ENCODE data around the gene CDK18. TPM values are rescaled to one million over a fixed set of nuclear protein-coding genes. Genes with fewer than 3 reads are reported as not detected.

CDK18 gene
- total RNA-seq, 1 donor from 2014 or later: 27.0 TPM

GRCh38 chr1:205561501-205562203 is 57.2 kb downstream of the CDK18 start:
- no peak for DNase-seq (ENCODE audit: extremely low spot score in 2 of 2)
- TF ChIP-seq POLR2AphosphoS5 (IDR thresholded peaks at IDR 0.05; ENCODE audit: insufficient read depth in 1 of 2, low read depth in 1 of 2) (no peak), POLR2A (IDR thresholded peaks at IDR 0.05) (no peak), CTCF (IDR thresholded peaks at IDR 0.05) (no peak)
- intact Hi-C loops (cut with DNase I): no loop called here
- Histone ChIP-seq H3K36me3 (no peaks in the 10 kb centered on the region), H3K4me1 (peaks cover 4% of the 10 kb centered on the region), H3K27me3 (no peaks in the 10 kb centered on the region), H3K9me3 (no peaks in the 10 kb centered on the region), H3K4me3 (no peak overlapping the region), H3K27ac (no peak overlapping the region)

- H3K36me3 ChIP-seq: no peaks in the 10 kb centered on the region
- peaks cover 9% of the 10 kb centered on the region for H3K4me1 ChIP-seq
- no peak overlapping the region for H3K4me3 ChIP-seq
- no peaks in the 10 kb centered on the region for H3K27me3 ChIP-seq
- intact Hi-C loops (cut with DNase I): no loop called here
- no peak overlapping the region for H3K27ac ChIP-seq
- peak in 1 of 2 donors; percentile 46 for DNase-seq (ENCODE audit: extremely low spot score in 2 of 2)
- H3K9me3 ChIP-seq: no peaks in the 10 kb centered on the region
- no peak for TF ChIP-seq POLR2A (IDR thresholded peaks at IDR 0.05)
- TF ChIP-seq POLR2AphosphoS5 (IDR thresholded peaks at IDR 0.05; ENCODE audit: insufficient read depth in 1 of 2, low read depth in 1 of 2): no peak
- no peak for TF ChIP-seq CTCF (IDR thresholded peaks at IDR 0.05)
These were observed 59.5 kb downstream of the CDK18 start for GRCh38 chr1:205563927-205564441.

GRCh38 chr1:205565799-205566198 is 61.3 kb downstream of the CDK18 start:
- H3K27me3 ChIP-seq: no peaks in the 10 kb centered on the region

GRCh38 chr1:205567716-205568115 is 63.2 kb downstream of the CDK18 start:
- DNase-seq (ENCODE audit: extremely low spot score in 2 of 2): peak in 1 of 2 donors; percentile 67
- H3K36me3 ChIP-seq: no peaks in the 10 kb centered on the region
- intact Hi-C loops (cut with DNase I): no loop called here
- H3K9me3 ChIP-seq: no peaks in the 10 kb centered on the region
- no peak for TF ChIP-seq POLR2AphosphoS5 (IDR thresholded peaks at IDR 0.05; ENCODE audit: insufficient read depth in 1 of 2, low read depth in 1 of 2)
- no peak for TF ChIP-seq POLR2A (IDR thresholded peaks at IDR 0.05)
- no peak for TF ChIP-seq CTCF (IDR thresholded peaks at IDR 0.05)
- H3K4me1 ChIP-seq: peaks cover 9% of the 10 kb centered on the region
- no peak overlapping the region for H3K27ac ChIP-seq
- no peaks in the 10 kb centered on the region for H3K27me3 ChIP-seq
- no peak overlapping the region for H3K4me3 ChIP-seq

More at GRCh38 chr1:205565799-205566198, 61.3 kb downstream of the CDK18 start:
- peak in 1 of 2 donors; percentile 4 for DNase-seq (ENCODE audit: extremely low spot score in 2 of 2)
- no peak for TF ChIP-seq POLR2A (IDR thresholded peaks at IDR 0.05)
- no peak for TF ChIP-seq POLR2AphosphoS5 (IDR thresholded peaks at IDR 0.05; ENCODE audit: insufficient read depth in 1 of 2, low read depth in 1 of 2)
- no peak for TF ChIP-seq CTCF (IDR thresholded peaks at IDR 0.05)
- intact Hi-C loops (cut with DNase I): no loop called here
- Histone ChIP-seq H3K36me3 (no peaks in the 10 kb centered on the region), H3K4me1 (peaks cover 9% of the 10 kb centered on the region), H3K27ac (no peak overlapping the region), H3K9me3 (no peaks in the 10 kb centered on the region), H3K4me3 (no peak overlapping the region)

- Histone ChIP-seq H3K4me3 (no peak overlapping the region), H3K27me3 (no peaks in the 10 kb centered on the region), H3K4me1 (peaks cover 9% of the 10 kb centered on the region), H3K9me3 (no peaks in the 10 kb centered on the region), H3K36me3 (no peaks in the 10 kb centered on the region), H3K27ac (no peak overlapping the region)
- DNase-seq (ENCODE audit: extremely low spot score in 2 of 2): peak in 1 of 2 donors; percentile 12
- TF ChIP-seq POLR2A (IDR thresholded peaks at IDR 0.05) (no peak), POLR2AphosphoS5 (IDR thresholded peaks at IDR 0.05; ENCODE audit: insufficient read depth in 1 of 2, low read depth in 1 of 2) (no peak), CTCF (IDR thresholded peaks at IDR 0.05) (no peak)
- intact Hi-C loops (cut with DNase I): no loop called here
These were observed 63.6 kb downstream of the CDK18 start for GRCh38 chr1:205568135-205568468.
